GM21526 (cell line): ENCODE measurements around the gene AKAP10.
"Not testable (repeated sequence)": the region's sequence is repeated elsewhere in the genome, so short reads cannot be mapped to it uniquely, and the experiment has no call there.

ENCODE experiments used
- ATAC-seq: cut with Tn5 transposase; IDR thresholded peaks from one replicate; pipeline ENCODE4 v1.9.1; 2021; ENCODE audit warnings: moderate library complexity; ENCODE audit not compliant: unreplicated experiment, low FRiP score

Gene AKAP10

DNA sequence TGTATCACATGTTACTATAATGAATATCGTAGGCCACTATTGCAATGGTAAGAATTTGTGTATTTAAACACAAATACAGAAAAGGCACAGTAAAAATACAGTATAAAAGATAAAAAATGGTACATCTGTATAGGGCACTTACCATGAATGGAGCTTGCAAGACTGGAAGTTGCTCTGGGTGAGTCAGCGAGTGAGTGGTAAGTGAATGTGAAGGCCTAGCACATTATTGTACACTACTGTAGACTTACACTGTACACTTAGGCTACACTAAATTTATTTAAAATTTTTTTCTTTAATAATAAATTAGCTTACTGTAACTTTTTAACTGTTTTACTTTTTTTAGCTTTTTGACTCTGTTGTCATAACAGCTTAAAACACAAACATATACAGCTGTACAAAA, 42.5 kb downstream of the AKAP10 start:
- ATAC-seq: no peak

DNA sequence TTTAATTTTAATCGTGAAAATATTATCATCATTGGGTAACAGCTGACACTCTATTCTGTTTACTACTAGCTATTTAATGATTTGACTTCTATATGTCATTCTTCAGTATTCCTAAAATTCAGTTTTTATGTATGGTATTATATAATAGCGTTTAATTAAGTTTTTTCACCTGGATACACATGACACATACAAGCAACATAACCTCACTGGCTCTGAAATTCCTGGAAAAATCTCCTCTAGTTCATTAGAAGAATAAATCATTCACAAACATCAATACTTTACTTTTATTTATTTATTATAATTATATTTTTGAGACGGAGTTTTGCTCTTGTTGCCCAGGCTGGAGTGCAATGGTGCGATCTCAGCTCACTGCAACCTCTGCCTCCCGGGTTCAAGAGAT, 44.0 kb downstream of the AKAP10 start:
- ATAC-seq: no peak

DNA sequence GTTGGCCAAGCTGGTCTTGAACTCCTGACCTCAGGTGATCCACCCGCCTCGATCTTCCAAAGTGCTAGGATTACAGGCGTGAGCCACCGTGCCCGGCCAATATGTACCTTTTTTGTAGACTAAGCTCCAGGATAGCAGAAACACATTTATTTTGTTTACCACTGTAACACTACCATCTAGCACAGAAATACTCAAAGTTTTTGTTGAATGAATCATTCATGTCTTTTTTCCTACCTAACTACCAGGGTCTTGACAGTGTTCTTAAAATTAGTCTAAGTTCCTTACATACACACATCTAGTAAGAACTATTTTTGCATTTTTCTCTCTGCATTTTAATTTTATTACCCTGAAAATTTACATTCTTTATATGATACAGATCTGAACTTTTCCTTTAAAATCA, 44.4 kb downstream of the AKAP10 start:
- no peak for ATAC-seq

DNA sequence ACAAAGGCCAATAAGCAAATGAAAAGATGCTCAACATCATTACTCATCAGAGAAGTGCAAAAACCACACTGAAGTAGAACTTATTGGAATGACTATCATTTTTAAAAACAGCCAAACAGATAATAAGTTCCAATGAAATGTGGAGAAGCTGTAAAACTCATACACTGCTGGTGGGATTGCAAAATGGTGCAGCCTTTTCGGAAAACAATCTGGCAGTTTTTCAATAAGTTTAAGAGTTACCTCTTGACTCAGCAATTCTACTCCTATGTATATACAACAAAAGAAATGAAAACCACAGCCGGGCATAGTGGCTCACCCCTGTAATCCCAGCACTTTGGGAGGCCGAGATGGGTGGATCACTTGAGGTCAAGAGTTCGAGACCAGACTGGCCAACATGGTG, 49.3 kb downstream of the AKAP10 start:
- ATAC-seq: no peak

DNA sequence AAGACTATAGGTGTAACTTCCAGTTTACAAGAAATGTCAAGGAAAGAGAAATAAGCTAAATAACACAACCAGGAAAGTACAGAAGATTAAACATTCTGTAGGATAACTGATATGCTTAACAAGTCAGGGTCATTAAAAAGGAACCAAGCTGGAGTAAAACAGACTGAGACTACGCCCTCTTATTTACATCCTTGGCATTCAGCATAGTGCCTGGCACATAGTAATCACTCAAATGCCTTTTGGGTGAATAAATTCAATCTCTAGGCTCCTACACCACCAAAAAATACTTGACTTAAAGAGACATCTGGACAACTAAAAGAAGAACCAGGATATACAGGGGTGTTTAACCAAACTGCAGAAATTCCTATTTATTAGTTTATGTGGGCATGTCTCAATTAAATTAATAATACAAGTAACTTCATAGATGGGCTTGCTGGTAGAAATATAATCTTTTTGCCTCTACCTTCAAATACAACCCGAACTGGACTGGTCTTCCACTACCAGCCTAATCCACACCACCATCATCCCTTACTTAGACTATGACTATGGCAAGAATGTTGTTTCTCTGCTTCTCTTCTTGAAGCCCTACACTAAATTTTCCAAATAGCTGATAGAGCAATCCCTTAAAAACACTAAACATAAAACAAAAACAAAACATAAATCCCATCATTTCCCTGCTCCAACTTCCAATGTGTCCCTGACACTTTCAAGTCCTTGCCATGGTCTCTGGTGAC, 62.2 kb downstream of the AKAP10 start:
- no peak for ATAC-seq

DNA sequence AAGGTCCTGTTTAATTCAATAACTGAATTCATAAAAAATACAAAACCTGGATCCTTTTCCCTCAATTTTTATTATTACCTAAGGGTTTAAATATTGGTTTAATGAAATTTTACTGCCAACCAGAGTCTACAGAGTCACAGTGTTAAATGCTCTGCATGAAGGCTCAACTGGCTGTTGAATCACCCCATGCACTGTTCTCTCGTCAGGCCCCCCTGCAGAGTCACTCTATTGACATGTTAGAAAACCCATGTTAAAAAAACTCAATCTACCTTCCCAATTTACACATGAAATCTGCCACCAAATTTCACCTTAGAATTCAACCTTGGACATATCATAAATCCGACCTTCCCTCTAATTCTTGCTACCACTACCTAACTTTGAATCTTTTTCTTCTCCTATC, 66.6 kb downstream of the AKAP10 start:
- no peak for ATAC-seq

DNA sequence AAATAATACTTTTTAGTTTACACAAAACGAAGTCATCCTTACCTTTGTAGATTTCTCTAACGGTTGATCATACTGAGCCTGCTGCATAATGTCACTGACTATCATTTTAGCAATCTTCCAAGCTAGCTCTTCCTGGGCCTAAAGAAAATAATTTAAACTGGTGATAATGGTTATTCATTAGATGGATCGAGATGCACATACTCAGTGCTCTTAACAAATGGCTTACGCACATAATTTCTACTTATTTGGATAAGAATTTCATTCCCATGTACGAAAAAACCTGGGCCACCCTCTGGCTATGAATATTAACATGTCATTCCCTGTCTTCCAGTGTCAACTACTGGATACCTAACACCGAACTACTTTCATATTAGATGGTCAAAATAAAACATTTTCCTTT, 68.5 kb downstream of the AKAP10 start:
- no peak for ATAC-seq

DNA sequence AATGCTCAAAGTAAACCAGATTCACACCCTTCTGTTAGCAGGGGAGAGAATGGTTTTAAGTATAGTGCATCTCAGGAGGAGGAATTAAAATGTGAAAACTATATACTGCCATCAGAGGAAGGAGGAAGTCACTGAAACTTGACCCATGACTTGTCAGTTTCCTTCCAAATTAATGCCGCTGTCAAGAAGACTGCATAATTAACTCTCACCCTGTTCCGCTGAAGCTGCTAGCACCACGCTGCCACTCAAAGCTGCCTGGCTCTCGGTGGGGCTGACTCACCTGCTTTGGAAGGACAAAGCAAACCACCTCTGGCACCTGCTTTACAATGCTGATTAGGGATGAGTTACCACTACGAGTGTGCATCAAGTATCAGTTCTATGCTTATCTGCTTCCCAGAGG, 72.1 kb downstream of the AKAP10 start:
- ATAC-seq: no peak

DNA sequence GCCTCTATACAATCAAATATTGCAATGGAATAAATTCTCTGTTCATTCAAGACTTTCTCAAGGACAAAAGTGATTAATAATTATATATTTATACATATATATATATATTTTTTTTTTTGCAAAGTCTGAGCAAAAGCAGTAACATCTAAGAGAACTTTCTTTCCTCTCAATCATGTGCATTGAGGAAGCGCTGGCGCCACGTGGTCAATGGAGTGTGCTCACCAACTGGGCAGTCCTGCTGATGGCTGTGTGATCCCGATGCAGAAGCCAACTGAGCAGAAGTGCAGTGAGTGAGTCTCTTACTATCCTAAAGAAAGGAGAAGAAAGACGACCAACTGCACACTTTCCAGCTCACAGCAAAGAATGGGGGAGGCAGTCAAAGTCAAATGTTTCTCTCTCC, 72.7 kb downstream of the AKAP10 start:
- ATAC-seq: no peak

DNA sequence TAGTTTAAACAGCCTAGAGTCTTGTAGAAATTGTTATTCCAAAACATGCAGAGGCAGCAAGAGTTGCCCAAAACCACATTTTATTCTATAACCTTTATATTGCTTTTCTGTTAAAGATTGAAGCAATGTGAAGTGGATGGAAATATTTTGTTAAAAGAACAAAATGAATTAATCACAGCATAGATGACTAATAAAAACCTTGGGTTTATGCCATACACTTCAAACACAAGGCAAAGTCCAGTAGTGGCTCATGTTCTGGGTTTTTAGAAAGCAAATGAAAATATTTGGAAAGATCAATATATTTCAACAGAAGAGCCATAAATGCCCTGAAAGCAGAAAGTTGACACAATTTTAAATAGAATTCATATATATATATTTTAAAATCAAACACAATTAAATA, 73.2 kb downstream of the AKAP10 start:
- ATAC-seq: no peak

DNA sequence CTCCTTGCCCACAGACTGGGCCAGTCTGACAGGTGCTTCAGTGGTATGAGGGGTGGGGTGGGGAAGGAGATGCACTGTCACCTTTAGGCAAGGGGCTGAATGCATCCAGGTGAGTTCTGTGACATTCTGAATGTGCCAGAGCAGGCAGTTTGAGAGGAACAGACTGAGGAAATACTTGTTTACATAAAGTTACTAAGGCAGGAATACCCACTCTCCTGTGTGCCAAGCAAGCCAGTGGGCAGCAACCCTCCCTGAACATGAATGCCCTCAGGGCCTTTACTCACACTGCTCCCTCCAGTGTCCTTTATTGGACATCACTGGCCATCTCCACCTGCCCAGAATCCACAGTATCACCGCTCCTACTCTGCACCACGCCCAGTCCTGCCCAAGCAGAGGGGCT, 76.8 kb downstream of the AKAP10 start:
- ATAC-seq: no peak

DNA sequence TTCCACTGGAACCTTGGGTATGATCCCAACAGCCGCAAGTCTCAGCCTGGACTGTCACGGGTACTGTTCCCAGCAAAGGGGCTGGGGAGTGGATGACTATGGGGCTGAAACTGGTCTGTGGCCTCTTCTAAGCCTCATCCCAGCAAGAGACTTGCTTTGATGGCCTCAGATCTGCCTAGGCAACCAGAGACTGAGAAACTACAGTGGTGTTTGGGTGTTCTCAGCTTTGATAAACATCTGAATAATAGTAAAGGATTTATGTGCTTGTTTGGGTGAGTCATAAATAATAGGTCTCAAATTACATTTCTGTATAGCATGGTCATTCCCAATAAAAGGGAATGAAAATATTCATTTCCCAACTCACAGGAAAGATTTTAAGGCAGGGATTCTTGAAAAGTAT, 79.7 kb downstream of the AKAP10 start:
- no peak for ATAC-seq

DNA sequence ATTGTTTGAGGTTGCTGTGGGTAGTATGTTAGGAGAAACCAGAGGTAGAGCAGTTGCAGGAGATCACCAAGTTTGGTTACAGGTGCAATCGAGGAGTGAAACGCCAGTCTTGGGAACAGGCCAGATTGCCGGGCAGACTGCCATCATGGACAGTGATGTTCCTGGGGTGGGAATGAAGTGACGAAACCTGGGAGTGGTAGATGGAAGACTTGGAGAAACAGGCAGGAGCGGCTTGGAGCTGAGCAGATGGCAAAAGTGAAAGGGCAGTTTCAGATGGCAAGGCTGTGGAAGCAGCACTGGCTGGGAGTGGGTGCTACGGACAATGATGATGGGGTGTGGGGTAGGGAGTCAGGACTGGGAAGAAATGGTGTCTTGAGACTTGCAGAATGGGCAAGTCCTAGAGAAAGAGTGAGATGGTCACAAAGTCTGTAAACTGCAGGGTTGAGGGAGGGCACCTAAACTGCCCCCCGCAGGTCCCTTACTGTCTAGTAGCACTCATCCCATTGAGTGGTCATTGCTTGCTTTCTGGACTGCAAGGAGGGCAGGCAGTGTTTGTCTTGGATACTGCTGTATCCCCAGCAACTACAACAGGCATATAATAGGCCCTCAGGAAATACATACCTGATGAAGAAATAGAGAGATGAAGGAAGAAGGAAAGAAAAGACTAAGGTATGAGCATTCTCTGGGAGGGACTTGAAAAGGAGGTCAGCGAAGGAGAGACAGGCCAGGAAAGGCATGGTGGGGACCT, 80.4 kb downstream of the AKAP10 start:
- no peak for ATAC-seq

DNA sequence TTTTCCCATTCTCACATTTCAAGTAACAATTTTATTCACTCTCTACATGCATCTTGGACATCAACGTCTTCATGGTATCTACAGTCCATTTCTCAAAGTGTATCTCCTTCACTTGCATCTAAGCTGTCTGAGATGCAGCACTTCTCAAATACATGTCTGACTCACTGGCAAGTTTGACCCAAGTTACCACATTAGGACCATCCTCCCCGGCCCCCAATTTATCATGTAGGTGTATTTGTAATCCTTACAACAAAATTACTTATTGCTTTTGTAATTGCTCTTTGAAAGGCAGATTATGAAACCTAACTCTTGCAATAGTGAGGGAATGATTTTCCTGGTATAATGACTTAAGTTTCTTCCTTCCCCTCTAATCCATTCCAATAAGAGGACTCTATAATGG, 80.9 kb downstream of the AKAP10 start:
- no peak for ATAC-seq

DNA sequence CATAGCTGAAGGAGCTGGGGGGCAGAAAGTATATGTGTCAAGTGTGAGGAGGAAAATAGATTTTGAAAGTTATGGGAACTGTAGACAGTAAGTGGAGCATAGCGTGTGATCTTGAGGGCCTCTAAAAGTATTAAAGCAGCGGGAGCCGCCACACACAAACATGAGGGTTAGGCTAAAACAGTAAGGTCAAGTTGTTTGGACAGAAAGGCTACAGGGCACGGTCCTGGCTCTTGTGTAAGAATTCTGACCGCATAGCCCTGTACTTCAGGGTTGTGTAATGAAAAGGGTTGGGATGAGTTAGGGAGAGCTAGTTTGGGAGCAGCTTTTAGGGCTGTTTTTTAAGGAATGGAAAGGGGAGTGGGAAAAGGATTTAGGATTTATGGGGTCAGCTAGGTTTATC, 87.1 kb downstream of the AKAP10 start:
- ATAC-seq: not testable (repeated sequence)

DNA sequence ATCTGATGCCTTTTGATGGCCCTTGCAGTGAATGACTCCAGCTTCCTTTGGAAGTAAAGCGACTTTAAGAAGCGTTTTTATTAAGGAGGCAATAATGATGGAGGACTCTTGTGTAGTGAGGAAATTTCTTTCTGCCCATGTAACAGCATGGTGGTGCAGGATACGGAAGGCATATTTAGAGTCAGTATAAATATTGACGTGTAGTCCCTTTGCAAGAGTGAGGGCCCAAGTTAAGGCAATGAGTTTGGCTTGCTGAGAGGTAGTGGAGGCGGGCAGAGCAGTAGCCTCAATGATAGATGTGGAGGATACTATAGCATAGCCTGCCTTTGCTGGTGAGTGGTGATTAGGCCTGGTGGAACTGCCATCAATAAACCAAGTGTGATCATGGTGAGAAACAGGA, 87.6 kb downstream of the AKAP10 start:
- not testable (repeated sequence) for ATAC-seq

DNA sequence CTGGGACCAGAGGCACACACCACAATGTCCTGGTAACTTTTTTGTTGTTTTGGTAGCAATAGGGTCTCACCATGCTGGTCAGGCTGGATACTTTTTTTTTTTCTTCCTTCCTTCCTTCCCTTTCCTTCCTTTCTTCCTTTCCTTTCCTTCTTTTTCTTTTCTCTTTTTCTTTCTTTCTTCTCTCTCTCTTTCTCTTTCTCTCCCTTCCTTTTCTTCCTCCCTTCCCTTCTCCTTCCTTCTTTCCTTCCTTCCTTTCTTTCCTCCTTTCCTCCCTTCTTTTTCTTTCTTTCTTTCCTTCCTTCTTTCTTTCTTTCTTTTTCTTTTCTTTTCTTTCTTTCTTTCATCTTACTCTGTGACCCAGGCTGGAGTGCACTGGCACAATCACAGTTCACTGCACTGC, 91.5 kb downstream of the AKAP10 start:
- no peak for ATAC-seq

DNA sequence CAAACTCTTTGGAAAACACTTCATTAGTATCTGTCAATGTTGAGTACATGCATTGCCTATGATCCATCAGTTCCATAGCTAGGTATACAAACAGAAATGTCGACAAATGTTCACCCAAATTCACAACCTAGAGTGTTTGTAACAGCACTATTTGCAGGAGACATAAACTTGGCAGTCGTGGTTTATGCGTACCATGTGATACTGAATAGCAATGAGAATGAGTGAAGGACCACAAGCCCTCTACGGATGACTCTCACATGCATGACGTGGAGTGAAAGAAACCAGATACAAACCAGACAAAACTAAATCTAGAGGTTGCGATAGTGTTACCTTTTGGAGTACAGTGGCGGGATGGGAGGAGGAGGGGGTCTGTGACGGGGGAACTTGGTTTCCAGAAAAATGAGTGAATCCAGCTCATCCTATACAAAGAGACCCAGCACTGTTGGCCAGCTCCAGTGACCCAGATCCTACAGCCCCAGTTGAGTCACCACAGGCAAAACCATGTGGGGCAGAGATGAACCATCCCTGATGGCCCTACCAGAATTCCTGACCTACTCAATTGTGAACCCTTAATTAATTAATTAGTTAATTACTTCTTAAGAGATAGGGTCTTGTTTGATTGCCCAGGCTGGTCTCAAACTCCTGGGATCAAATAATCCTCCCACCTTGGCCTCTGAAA, 94.0 kb downstream of the AKAP10 start:
- ATAC-seq: no peak

DNA sequence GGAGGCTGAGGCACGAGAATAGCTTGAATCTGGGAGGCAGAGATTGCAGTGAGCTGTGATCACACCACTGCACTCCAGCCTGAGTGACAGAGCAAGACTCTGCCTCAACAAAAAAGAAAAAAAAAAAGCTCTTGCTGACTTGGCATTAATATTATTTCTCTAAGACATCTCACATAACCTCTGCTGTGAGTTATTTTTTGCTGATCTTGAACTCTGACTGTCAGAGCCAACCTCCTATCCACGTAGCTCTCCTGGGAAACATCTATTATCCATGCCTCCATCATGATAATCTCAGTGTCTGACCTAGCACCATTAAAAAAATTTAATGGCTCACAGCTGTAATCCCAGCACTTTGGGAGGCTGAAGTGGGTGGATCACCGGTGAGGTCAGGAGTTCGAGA, 97.2 kb downstream of the AKAP10 start:
- ATAC-seq: no peak

DNA sequence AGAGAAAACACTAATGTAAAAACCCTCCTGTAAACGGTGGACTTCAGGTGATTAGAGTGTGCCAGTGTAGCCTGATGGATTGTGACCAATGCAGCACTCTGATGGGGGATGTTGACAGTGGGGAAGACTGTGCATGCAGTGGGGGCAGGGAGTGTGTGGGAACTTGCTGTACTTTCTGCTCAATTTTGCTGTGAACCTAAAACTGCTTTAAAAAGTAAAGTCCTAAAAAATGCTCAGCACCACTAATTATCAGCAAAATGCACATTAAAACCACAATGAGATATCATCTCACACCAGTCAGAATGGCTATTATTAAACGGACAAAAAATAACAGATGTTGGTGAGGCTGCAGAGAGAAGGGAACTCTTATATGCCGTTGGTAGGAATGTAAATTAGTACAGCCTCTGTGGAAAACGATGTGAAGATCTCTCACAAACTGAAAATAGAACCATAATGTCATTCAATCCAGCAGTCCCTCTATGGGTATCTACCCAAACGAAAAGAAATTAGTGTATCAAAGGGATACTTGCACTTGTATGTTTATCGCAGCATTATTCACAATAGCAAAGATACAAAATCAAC, 100.2 kb downstream of the AKAP10 start:
- ATAC-seq: no peak

DNA sequence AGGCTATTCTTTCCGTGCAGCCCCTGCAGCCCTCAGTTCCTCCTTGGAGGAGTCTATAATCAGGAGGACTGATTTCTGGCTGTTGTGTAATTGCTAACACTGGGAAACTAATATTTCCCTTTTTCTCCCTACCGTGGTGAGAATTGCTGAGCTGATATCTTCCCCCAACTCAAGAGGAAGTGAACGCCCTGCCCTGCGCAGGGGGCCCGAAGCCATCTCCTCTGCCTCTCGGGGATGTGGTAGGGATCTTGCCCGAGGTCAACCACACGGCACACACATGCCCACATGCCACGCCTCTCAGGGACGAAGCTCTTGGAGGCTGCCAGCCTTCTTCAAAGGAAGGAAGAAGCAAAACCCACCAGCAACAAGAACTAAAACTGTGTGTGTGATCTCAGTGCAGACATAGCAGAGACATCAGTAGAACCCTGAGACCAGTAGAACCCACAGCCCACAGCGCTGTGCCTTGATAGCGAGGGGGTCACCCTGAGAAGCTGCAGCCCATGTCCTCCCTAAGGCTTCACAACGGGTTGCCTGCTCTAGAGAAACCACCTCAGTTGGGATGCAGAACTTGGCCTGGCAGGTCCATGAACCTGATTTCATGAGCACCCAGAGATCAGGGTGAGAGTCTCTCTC, 101.0 kb downstream of the AKAP10 start:
- no peak for ATAC-seq
